GM18498 (cell line): ENCODE results near the gene COL13A1.

ENCODE experiments used
- ATAC-seq: cut with Tn5 transposase; IDR thresholded peaks from one replicate; pipeline ENCODE4 v1.9.1; 2021; ENCODE audit warnings: mild to moderate bottlenecking, moderate library complexity; ENCODE audit not compliant: unreplicated experiment

COL13A1 gene

GRCh38 chr10:69844698-69845097, 43.0 kb downstream of the COL13A1 start:
- ATAC-seq, result no peak

DNA sequence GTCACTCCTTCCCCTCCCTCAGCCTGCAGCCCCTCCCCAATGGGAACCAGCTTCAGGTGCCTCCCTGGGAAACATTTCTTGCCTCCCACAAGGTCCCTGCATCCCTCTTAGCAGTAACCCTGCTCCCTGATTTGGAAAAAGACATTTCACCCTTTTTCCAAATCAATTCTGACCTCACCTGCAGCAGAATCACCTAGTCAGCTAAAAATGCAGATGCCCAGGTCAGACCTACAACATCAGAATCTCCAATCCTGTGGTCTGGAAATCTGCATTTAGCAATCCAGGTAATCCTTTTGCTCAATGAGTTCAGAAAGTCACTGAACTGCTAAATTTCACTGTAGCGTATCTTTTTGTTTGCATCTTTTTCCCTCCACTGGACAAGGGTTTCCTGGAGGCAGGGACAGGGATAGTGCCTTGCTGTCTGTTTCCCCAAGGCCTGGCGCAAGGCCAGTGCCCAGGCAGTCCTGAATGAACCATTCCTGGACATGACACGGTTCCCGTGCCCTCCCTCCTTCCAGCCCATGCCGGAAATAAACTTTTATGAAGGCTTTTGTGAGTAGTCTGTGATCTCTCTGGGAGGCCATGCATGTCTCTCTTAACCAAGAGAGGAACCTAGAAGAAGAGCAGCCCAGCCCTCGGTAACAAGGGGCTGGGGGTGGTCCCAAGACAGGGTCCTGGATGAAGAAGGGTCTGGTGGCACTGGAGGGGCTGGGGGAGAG, 44.0 kb downstream of the COL13A1 start:
- ATAC-seq, result no peak

- ATAC-seq, result no peak
These were observed 44.7 kb downstream of the COL13A1 start for GRCh38 chr10:69846293-69846921.

- ATAC-seq, result no peak
These were observed 45.8 kb downstream of the COL13A1 start for GRCh38 chr10:69847458-69847857.

DNA sequence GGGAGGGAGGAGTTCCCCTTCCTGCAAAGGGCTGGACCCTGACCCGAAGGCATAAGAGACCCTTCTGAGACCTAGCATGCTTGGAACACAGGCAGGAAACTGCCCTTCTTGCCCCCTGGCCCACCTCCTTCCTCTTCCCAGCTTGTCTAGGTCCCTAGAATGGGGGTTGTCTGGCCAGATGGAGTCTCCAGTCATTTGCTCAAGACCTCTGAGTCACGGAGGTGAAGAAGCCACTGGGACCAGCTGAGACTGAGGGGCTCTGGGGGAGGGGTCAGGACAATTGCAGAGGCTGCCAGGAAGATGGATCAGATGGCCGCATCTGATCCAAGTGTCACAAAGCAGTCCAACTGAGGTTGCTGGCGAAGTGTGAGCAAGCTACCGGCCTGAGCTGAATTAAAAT, 46.2 kb downstream of the COL13A1 start:
- ATAC-seq, result no peak

GRCh38 chr10:69848454-69848853, 46.7 kb downstream of the COL13A1 start:
- no peak for ATAC-seq

GRCh38 chr10:69849825-69850224, 48.1 kb downstream of the COL13A1 start:
- no peak for ATAC-seq

- no peak for ATAC-seq
These were observed 48.7 kb downstream of the COL13A1 start for GRCh38 chr10:69850440-69850839.

DNA sequence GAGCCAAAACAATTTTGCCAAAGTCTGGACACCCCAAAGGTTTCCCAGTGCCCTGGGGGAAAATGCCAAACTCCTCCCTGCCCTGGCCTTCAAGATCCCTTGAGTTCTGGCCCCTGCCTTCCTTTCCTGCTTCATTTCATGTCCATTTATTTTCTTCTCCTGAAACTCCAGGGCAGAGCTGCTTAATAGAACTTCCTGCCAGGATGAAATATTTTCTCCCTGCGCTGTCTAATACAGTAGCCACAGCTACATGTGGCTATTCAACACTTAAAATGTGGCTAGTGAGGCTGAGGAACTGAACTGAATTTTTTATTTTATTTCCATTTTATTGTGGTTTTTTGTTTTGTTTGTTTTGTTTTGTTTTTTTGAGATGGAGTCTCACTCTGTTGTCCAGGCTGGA, 49.6 kb downstream of the COL13A1 start:
- no peak for ATAC-seq

DNA sequence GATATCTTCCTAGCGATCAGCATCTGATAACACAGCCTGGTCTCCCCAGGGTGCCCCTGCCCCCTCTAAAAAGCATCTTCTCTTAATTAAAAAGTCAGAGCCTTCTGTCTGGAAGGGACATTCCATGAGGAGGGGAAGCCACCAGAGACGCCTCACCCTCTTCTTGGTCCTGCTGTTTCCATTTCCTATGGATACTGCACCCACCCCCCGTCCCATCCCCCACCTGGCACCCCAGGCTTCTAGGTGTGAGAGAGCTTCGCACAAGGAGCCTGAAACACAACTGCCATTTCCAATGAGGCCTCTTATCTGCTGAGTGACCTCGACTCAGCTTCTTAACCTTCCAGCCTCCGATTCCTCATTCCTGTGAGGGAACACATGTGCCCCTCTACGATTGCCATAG, 51.4 kb downstream of the COL13A1 start:
- no peak for ATAC-seq

GRCh38 chr10:69854511-69855345, 53.0 kb downstream of the COL13A1 start:
- ATAC-seq, result no peak

DNA sequence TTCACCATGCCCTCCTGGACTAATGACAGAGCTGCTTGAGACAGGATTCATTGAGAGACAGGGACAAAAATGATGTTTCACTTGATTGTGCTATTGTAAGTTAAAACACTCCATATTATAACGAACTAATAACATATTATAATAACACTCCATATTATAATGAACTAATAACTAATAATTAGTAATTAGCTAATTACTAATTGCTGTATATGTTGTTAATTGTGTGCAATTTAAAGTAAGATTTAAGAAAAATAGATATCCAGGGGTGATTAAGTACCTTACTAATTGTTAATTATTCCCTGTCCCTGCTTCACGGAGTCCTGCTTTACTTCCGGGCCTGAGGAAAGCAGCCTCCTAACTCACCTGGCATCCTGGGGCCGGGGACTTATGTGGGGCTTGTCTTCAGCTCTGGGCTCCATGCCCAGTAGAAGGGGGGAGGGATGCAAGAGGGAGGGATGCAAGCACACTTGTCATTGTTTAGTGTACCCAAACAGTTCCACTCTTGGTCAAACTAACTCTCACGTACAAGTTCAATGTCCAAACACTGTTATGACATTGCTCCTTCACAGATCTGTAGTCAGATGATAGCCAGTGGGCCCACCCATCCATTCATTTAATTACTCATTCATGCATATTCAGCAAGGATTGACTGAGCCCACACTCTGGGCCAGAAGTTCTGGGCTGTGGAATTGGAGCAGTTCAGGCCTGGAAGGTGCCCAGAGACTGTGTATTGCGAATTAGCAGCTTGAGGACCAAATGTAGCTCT, 53.8 kb downstream of the COL13A1 start:
- no peak for ATAC-seq

DNA sequence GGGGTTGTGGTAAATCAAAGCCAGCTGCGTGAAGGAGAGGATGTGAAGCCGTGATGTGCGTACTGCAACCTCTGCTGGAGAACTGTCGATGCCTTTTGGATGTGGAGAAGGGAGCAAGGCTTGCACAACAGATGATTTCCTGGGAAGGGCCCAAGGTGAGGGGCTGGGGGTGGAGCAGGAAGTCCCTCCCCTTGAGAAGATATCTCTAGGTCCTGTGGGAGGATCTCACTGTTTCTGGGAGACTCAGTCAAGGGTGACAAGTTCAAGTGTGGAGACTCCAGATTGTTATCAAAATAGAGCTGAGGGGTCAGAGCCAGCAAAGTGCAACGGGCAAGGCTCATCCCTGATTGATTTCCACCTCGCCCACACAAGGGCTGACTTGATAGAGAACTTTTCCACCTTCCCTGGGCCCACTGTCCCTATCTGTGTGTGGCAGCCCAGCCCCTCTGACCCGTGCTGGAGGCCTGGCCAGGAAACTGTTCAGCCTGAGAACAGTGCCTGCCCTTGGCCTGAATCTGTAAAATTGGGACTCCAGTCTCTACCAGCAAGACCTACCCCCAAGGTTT, 55.0 kb downstream of the COL13A1 start:
- ATAC-seq, result no peak

GRCh38 chr10:69858201-69858600, 56.5 kb downstream of the COL13A1 start:
- no peak for ATAC-seq

GRCh38 chr10:69860271-69860670, 58.6 kb downstream of the COL13A1 start:
- no peak for ATAC-seq

DNA sequence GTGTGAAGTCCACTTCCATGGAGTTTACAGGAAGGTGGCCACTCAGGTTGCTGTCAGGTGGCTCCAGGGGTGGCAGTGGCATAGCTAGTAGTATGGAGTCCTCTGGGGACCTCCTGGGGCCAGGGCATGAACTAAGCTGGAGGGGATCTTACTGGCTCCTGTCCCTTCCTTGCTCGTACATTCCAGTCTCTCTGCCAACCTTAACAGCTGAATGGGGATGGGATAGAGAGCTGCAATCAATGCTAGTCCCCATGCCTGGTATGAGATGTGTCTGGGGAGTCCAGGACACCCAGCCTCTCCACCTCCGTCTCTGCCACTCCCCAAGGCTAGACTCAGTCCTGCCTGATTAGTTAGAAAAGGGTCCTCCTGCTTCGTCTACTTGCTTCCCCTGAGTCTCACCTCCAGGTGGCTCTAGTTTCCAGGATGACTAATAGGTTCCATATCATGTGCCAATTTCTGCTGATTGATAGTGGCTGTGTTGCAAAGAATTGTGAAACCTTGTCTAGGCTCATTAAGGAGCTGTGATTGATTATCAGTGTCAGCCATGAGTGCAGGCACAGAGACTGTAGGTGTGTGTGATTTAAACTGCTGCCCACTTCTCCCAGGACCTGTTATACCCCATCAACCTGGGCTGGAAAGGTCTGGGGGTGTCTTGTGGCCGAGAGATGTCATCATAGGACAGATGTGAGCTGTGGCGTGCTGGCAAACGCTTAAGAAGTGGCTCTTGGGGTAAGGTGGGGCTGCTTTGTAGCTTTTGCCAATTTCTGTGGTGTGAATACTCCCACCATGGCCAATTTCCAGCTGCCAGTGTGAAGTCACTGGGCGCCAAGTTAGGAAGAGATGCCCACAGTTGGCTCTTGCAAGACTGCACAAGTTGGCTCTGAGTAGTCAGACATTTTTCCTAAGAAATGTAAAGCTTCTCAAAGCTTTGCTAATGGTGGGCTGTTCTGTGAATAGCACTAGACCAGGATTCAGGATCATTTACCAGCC, 59.8 kb downstream of the COL13A1 start:
- ATAC-seq, result no peak

DNA sequence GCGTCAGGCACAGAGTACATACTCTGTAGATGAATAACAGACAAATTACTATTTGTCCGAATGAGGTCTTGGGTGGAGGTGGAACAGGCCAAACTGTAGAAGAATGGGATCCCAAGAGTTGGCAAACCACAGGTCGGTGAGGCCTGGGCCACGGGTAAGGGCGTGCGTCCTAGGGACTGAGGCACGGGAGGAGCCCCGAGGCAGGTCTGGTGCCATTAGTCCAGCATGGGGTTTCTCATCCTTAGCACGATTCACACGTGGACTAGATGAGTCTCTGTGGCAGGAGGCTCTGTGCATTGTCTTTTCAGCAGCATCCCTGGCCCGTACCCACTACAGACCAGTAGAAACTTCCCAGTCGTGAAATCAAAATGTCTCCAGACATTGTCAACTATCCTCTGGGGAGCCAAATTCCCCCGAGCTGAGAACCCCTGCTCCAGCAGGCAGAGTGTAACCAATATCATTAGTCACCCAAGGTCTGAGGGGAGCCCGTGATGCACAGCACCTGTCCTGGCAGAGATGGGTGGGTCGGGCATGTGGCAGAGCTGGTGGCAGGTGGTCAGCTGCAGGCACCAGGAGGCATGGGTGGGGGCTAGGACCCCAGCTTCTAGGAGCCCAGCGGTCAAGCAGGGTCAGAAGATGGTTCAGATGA, 61.3 kb downstream of the COL13A1 start:
- ATAC-seq, result no peak

DNA sequence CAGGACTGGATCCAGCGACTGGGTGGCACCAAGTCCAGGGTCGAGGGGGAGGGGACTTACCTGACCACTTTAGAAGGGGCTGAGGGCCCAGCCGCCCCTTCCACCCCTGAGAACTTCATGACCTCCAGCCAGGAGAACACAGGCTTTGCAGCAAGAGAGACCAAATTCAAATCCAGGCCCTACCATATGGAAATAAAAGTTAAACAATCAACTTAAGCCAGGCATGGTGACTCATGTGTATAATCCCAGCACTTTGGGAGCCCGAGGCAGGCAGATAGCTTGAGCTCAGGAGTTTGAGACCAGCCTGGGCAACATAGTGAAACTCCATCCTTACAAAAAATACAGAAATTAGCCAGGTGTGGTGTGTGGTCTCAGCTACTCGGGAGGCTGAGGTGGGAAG, 61.9 kb downstream of the COL13A1 start:
- ATAC-seq, result no peak

DNA sequence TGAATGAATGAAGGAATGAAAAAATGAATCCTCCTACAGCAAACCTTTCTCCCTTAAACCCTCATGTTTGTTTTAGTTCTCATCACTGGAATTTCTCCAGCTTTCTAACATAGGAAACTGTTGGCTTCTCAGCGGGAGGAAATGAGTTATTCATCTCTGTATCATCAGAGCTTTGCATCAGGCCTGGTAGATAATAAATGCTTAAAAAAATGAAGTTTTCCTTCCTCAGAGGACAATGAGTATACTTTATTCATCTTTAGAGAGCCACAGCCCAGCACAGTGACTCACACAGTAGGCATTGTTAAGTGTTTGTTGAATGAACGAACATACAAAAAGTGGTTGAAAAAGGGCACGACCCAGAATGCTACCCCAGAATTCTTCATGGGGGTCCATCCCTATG, 62.6 kb downstream of the COL13A1 start:
- ATAC-seq, result no peak
